Astrocyte (in vitro differentiated cells and primary cell): Measurements from ENCODE around the gene PRDM10.

Experiments
- EZH2 ChIP-seq: IDR thresholded peaks from 2 replicates; pipeline ENCODE4 v1.6.1; 2012; ENCODE audit warnings: mild to moderate bottlenecking, low read length, inconsistent platforms; ENCODE audit not compliant: insufficient read depth
- TF ChIP-seq, protein P1 (sequence below): IDR thresholded peaks from 2 replicates; pipeline ENCODE4 v1.5.1; 2011; ENCODE audit warnings: low read depth, mild to moderate bottlenecking, inconsistent platforms, low read length, moderate library complexity; ENCODE audit not compliant: insufficient read depth

DNA sequence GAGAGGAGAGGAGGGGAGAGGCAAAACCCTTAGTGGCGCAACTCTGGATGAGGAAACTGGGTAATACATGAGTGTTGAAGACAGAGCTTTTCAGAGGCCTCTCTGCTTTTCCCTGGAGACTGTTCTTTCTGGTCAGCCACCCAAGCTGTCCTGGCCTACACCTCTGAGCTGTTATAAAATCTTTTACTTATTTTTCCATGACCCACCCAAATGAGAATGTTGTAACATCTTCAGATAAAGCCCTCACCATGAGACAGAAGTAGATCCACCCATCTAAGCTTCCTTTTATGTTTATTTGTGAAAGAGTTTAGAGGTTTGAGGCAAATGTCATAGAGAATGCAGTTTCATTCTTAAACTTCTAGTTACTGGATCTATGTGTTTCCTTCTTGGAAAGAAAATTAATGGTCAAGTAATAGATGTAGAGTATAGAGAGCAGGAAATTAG, 46.7 kb upstream of the PRDM10 start:
- no peak for TF ChIP-seq EZH2
- TF ChIP-seq, protein P1, sequence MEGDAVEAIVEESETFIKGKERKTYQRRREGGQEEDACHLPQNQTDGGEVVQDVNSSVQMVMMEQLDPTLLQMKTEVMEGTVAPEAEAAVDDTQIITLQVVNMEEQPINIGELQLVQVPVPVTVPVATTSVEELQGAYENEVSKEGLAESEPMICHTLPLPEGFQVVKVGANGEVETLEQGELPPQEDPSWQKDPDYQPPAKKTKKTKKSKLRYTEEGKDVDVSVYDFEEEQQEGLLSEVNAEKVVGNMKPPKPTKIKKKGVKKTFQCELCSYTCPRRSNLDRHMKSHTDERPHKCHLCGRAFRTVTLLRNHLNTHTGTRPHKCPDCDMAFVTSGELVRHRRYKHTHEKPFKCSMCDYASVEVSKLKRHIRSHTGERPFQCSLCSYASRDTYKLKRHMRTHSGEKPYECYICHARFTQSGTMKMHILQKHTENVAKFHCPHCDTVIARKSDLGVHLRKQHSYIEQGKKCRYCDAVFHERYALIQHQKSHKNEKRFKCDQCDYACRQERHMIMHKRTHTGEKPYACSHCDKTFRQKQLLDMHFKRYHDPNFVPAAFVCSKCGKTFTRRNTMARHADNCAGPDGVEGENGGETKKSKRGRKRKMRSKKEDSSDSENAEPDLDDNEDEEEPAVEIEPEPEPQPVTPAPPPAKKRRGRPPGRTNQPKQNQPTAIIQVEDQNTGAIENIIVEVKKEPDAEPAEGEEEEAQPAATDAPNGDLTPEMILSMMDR: no peak
